AG04449 (cell line): Measurements from ENCODE around the gene GUCY1A2.

Experiments used
- CTCF ChIA-PET: fragments of 350-600 bp; formaldehyde crosslinking; extraction: SDS; loops from one replicate; lab custom pipeline; 2021; ENCODE audit warnings: antibody characterized with exemption; lab: Yijun Ruan, JAX
- POLR2A ChIA-PET: fragments of 400-600, 350-600 bp; formaldehyde crosslinking; extraction: SDS; loops from one replicate; lab custom pipeline; 2020; ENCODE audit warnings: antibody characterized with exemption, inconsistent platforms; lab: Yijun Ruan, JAX
- DNase-seq: peaks from one replicate; pipeline ENCODE4 v3.0.0-alpha.2; 2010; ENCODE audit warnings: low read depth, low spot score
- H3K4me3 ChIP-seq: 2 replicates; pipeline ENCODE4 v1.5.1; 2011; ENCODE audit warnings: low read depth, mild to moderate bottlenecking, control low read depth, low read length
- TF ChIP-seq, protein P1 (sequence below): IDR thresholded peaks from one replicate; pipeline ENCODE4 v1.5.1; 2011; ENCODE audit warnings: mild to moderate bottlenecking, moderate library complexity, low read length, control low read depth, inconsistent platforms; ENCODE audit not compliant: insufficient read depth; ENCODE audit errors: missing control alignments

GUCY1A2 gene

DNA sequence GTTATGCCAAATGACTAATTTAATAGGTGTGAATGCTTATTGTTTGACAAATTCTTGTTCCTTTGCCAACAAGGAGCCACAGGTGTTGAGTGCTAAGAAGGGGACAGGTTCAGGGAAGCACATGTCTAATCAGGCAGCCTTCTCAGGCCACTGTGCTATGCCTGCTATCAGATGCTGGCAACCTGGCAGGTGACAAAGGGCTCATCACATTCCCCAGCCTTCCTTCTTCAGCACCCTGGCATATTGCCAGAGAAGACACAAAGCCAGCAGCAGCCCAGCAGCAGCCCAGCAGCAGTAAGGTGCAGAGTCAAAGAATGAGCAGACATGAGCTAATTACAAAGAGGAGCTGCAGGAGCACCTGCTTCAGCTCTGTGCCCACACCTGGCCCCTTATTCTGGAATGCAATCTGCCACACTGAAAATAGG, 68.2 kb downstream of the GUCY1A2 start:
- POLR2A ChIA-PET: no interaction called here
- no peak for DNase-seq
- CTCF ChIA-PET: no interaction called here
- TF ChIP-seq, protein P1, sequence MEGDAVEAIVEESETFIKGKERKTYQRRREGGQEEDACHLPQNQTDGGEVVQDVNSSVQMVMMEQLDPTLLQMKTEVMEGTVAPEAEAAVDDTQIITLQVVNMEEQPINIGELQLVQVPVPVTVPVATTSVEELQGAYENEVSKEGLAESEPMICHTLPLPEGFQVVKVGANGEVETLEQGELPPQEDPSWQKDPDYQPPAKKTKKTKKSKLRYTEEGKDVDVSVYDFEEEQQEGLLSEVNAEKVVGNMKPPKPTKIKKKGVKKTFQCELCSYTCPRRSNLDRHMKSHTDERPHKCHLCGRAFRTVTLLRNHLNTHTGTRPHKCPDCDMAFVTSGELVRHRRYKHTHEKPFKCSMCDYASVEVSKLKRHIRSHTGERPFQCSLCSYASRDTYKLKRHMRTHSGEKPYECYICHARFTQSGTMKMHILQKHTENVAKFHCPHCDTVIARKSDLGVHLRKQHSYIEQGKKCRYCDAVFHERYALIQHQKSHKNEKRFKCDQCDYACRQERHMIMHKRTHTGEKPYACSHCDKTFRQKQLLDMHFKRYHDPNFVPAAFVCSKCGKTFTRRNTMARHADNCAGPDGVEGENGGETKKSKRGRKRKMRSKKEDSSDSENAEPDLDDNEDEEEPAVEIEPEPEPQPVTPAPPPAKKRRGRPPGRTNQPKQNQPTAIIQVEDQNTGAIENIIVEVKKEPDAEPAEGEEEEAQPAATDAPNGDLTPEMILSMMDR: no peak
- no peak overlapping the region for H3K4me3 ChIP-seq

DNA sequence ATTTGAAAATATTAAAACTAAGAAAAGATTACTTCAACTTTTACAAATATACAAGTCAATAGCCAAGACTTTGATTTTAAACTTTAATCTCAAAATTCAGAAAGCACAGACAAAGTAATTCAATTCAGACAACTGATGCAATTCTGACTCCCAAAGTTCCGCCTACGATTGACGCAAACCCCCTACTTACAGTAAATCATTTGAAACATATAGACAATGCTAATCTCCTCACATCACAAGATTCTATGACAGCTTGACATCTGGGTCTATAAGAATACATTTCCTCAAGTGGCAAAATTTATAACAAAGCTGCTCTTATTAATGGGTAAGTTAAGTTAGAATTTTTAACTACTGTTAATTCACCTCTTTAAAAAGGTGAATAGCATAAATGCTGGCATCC, 75.2 kb downstream of the GUCY1A2 start:
- no peak for DNase-seq
- POLR2A ChIA-PET: no interaction called here
- H3K4me3 ChIP-seq: no peak overlapping the region
- CTCF ChIA-PET: no interaction called here
- TF ChIP-seq, protein P1: no peak

DNA sequence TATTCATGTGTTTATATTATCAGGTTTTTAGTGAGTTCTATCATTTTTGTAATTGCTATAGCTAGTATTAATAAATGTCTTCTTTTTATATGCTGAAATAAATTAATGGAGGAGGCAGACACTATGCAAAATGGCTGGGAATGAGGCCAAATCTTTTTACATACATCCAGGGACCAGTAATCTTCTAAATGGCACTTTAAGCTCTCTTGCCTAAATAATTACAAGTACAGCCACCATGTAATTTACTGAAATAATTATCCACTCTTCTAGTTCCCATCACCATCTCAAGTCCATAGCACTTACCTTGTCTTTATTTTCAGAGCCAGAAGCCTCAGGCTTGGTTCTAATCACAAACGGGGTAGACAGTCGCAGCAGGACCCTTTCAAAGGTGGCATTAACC, 79.1 kb downstream of the GUCY1A2 start:
- ChIA-PET POLR2A (no interaction called here), CTCF (no interaction called here)
- TF ChIP-seq, protein P1: no peak
- no peak for DNase-seq
- no peak overlapping the region for H3K4me3 ChIP-seq

DNA sequence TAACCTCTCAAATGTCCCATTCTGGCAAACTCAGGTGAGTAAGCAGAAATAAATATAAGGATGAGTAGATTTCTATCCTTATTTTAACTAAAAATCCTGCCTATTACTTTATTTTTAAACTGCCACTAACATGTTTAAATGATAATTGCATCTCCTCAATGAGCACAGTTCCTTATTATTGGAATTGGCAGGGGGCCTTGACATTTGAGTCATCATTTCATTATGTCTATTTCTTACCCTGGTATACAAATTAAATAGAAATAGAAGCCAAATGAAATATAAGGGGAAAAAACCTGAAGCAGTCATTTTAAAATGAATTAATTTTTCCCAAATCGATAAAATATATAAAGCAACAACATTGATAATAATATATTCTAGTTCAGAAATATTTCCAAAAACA, 81.2 kb downstream of the GUCY1A2 start:
- DNase-seq: no peak
- H3K4me3 ChIP-seq: no peak overlapping the region
- ChIA-PET CTCF (interaction anchor here (1.0 kb wide), 1 partner anchor 9 kb away, joined by 3 read pairs; no protein-coding TSS in a partner anchor), POLR2A (no interaction called here)
- TF ChIP-seq, protein P1: no peak

DNA sequence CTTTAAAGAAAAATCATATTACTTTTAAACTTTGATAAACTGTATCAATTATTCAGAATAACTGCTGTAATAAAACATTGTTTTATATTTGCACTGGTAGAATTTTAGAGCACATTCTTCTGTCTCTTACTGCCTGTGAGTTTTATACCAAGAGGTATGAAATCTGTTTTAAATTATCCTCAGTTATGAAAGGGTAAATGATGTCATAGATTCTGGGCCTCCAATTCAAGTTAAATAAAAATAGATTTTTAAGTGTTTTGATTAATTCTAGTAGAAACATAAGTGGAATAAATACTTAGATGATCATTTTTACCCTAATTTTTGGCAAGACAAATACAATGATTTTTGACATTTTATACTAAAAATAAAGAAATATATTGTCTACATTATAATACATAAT, 93.0 kb downstream of the GUCY1A2 start:
- ChIA-PET POLR2A (no interaction called here), CTCF (interaction anchor here (1.0 kb wide), 1 partner anchor 92 kb away, joined by 4 read pairs; no protein-coding TSS in a partner anchor)
- TF ChIP-seq, protein P1: no peak
- H3K4me3 ChIP-seq: no peak overlapping the region
- DNase-seq: peak; percentile 4

DNA sequence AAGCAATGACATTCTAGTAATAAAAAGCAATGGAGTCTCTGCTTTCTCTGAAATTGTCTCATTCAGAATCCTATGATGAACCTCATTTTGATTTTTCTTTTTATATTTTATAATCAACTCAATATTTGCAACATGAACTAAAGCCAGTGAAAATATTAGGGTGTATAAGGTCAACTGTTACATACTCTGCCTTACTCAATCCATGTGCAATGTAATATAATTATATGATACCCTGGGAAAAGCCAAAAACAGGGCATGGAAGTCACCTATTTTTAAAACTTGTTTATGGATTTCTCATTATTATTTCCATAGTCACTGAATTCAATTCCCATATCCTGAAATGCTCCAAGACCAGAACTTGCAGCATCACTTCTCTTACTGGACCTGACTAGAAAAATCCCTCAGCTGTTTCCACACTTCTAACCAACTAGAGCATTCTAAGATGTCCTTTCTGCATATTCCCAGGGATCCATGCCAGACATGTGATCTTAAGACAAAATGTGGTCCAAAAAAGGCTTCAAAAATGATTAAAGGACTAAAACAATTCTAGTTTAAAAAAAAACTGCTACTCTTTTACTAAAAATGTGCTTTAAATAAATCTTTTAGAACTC, 97.3 kb downstream of the GUCY1A2 start:
- ChIA-PET POLR2A (no interaction called here), CTCF (no interaction called here)
- TF ChIP-seq, protein P1: no peak
- DNase-seq: no peak
- H3K4me3 ChIP-seq: no peak overlapping the region
